Thyroid gland (tissue), 4 donors: ENCODE data around the gene GDAP1L1.

Source experiments
- POLR2A ChIP-seq, 2 donors: fragments of 450-650 bp; IDR thresholded peaks; one replicate each; pipeline ENCODE4 v1.6.1; 2017; ENCODE audit warnings: antibody characterized with exemption in 2 of 2, mild to moderate bottlenecking in 2 of 2, moderate library complexity in 1 of 2
- TF ChIP-seq, protein P1 (sequence below), 6 experiments: fragments of 200-600 bp in 3 of 6; fragments of 450-650 bp in 3 of 6; sonication (generic) in 3 of 6; IDR thresholded peaks; one replicate each; pipeline ENCODE4 v1.5.1; 2016 to 2019; ENCODE audit warnings: antibody characterized with exemption in 6 of 6, mild to moderate bottlenecking in 2 of 6, inconsistent platforms in 1 of 6, moderate library complexity in 1 of 6

DNA sequence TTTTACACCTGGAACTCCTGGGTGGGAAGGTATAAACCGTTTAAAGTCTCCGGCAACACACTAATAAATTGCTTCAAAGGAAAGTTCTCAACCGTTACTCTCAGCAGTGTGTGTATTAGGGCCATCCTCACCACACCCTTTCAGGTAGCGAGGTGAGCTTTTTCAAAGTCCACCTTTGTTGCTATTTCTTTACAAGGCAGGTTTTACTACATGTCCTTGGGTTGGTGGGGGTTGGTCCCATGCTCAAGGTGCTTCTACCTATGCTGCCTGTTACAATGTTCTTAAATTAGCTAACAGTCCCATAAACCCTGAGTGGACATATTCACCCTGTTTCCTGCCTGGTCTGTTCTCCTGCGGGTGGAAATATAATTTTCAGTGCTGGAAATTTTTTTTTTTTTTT lies 23.4 kb upstream of the GDAP1L1 start:
- TF ChIP-seq, protein P1, sequence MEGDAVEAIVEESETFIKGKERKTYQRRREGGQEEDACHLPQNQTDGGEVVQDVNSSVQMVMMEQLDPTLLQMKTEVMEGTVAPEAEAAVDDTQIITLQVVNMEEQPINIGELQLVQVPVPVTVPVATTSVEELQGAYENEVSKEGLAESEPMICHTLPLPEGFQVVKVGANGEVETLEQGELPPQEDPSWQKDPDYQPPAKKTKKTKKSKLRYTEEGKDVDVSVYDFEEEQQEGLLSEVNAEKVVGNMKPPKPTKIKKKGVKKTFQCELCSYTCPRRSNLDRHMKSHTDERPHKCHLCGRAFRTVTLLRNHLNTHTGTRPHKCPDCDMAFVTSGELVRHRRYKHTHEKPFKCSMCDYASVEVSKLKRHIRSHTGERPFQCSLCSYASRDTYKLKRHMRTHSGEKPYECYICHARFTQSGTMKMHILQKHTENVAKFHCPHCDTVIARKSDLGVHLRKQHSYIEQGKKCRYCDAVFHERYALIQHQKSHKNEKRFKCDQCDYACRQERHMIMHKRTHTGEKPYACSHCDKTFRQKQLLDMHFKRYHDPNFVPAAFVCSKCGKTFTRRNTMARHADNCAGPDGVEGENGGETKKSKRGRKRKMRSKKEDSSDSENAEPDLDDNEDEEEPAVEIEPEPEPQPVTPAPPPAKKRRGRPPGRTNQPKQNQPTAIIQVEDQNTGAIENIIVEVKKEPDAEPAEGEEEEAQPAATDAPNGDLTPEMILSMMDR (IDR thresholded peaks at IDR 0.05) = no peak
- no peak for TF ChIP-seq POLR2A (IDR thresholded peaks at IDR 0.05)
